ENCODE measurements around the gene E2F6. TPM values are rescaled to one million over a fixed set of nuclear protein-coding genes. Genes with fewer than 3 reads are reported as not detected.

Gene E2F6
- total and polyA plus RNA-seq, 2 of the 13 experiments (the other 11 are each of a cell fraction or from before 2014, with no cell fraction given), result 27.3 to 36.0 TPM

GRCh38 chr2:11498543-11499034, 32.6 kb upstream of the E2F6 start (continued):
- TF ChIP-seq ZNF646 (CRISPR knock-in tag; IDR thresholded peaks at IDR 0.05) (no peak), RNF2 (conservative IDR thresholded peaks at IDR 0.05; ENCODE audit: low read depth) (no peak), JUN (CRISPR knock-in tag; IDR thresholded peaks at IDR 0.05) (0 out of 2 replicates have a peak, but pooled peaks have one; percentile 25), TMF1 (CRISPR knock-in tag; IDR thresholded peaks at IDR 0.05; ENCODE audit: low read depth) (no peak), ZNF333 (CRISPR knock-in tag; IDR thresholded peaks at IDR 0.05; ENCODE audit: borderline replicate concordance) (no peak), SOX6 (IDR thresholded peaks at IDR 0.05) (no peak), SOX6 (CRISPR knock-in tag; IDR thresholded peaks at IDR 0.05) (no peak), TARDBP (CRISPR knock-in tag; IDR thresholded peaks at IDR 0.05) (no peak), SIX4 (CRISPR knock-in tag; IDR thresholded peaks at IDR 0.05) (no peak; the same call in 1 of the 2 replicates), NFE2 (CRISPR knock-in tag; IDR thresholded peaks at IDR 0.05) (no peak), MZF1 (CRISPR knock-in tag; IDR thresholded peaks at IDR 0.05; ENCODE audit: borderline replicate concordance) (no peak), ZNF772 (CRISPR knock-in tag; IDR thresholded peaks at IDR 0.05) (no peak), TAF1 (CRISPR knock-in tag; IDR thresholded peaks at IDR 0.05) (peak; percentile 46; the same call in 1 of the 2 replicates), ZNF275 (CRISPR knock-in tag; IDR thresholded peaks at IDR 0.05; ENCODE audit: borderline replicate concordance) (no peak; the same call in 1 of the 2 replicates), LBX2 (CRISPR knock-in tag; IDR thresholded peaks at IDR 0.05; ENCODE audit: borderline replicate concordance) (no peak)
- TF ChIP-seq, protein P1, sequence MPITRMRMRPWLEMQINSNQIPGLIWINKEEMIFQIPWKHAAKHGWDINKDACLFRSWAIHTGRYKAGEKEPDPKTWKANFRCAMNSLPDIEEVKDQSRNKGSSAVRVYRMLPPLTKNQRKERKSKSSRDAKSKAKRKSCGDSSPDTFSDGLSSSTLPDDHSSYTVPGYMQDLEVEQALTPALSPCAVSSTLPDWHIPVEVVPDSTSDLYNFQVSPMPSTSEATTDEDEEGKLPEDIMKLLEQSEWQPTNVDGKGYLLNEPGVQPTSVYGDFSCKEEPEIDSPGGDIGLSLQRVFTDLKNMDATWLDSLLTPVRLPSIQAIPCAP (CRISPR knock-in tag; IDR thresholded peaks at IDR 0.05; ENCODE audit: low read depth), result 0 out of 2 replicates have a peak, but pooled peaks have one; percentile 38
- TF ChIP-seq, protein P2, sequence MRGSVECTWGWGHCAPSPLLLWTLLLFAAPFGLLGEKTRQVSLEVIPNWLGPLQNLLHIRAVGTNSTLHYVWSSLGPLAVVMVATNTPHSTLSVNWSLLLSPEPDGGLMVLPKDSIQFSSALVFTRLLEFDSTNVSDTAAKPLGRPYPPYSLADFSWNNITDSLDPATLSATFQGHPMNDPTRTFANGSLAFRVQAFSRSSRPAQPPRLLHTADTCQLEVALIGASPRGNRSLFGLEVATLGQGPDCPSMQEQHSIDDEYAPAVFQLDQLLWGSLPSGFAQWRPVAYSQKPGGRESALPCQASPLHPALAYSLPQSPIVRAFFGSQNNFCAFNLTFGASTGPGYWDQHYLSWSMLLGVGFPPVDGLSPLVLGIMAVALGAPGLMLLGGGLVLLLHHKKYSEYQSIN (CRISPR knock-in tag; IDR thresholded peaks at IDR 0.05; ENCODE audit: borderline replicate concordance), result no peak
- TF ChIP-seq, protein P3, sequence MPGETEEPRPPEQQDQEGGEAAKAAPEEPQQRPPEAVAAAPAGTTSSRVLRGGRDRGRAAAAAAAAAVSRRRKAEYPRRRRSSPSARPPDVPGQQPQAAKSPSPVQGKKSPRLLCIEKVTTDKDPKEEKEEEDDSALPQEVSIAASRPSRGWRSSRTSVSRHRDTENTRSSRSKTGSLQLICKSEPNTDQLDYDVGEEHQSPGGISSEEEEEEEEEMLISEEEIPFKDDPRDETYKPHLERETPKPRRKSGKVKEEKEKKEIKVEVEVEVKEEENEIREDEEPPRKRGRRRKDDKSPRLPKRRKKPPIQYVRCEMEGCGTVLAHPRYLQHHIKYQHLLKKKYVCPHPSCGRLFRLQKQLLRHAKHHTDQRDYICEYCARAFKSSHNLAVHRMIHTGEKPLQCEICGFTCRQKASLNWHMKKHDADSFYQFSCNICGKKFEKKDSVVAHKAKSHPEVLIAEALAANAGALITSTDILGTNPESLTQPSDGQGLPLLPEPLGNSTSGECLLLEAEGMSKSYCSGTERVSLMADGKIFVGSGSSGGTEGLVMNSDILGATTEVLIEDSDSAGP (CRISPR knock-in tag; IDR thresholded peaks at IDR 0.05; ENCODE audit: borderline replicate concordance), result no peak

Measured in HepG2 (cell line).